HepG2 (cell line): Measurements from ENCODE around the gene ANKRD27. TPM values are rescaled to one million over a fixed set of nuclear protein-coding genes. Genes with fewer than 3 reads are reported as not detected.

Experiments used
- ADNP ChIP-seq: sonication (generic); formaldehyde crosslinking; IDR thresholded peaks from 2 replicates; pipeline ENCODE4 v1.4.0; 2020; ENCODE audit warnings: missing genetic modification reagents
- ARNT2 ChIP-seq: sonication (generic); formaldehyde crosslinking; IDR thresholded peaks from 2 replicates; pipeline ENCODE4 v1.8.0; 2022; ENCODE audit warnings: mild to moderate bottlenecking, low read depth, missing genetic modification reagents, moderate library complexity
- CBFB ChIP-seq: sonication (generic); formaldehyde crosslinking; IDR thresholded peaks from 2 replicates; pipeline ENCODE4 v1.4.0; 2020; ENCODE audit warnings: missing genetic modification reagents
- CBX2 ChIP-seq, 2 experiments: fragments of 200-600 bp in 1 of 2; sonication (generic); formaldehyde crosslinking in 1 of 2; IDR thresholded peaks; 2 replicates each; pipeline versions ENCODE4 v1.7.0 to v1.8.1; 2018 to 2022; ENCODE audit warnings: low read depth in 2 of 2, low read length in 1 of 2, mild to moderate bottlenecking in 1 of 2, missing genetic modification reagents in 1 of 2
- CREM ChIP-seq, 2 experiments: sonication (generic) in 1 of 2; formaldehyde crosslinking in 1 of 2; IDR thresholded peaks; 2 replicates each; pipeline versions ENCODE4 v1.4.0 to v1.6.1; 2016 to 2020; ENCODE audit warnings: antibody characterized with exemption in 1 of 2, mild to moderate bottlenecking in 1 of 2, missing genetic modification reagents in 1 of 2
- DR1 ChIP-seq: sonication (generic); formaldehyde crosslinking; IDR thresholded peaks from 2 replicates; pipeline ENCODE4 v1.8.0; 2021; ENCODE audit warnings: mild to moderate bottlenecking, missing genetic modification reagents, inconsistent platforms
- GZF1 ChIP-seq: sonication (generic); formaldehyde crosslinking; IDR thresholded peaks from 2 replicates; pipeline ENCODE4 v1.5.1; 2020; ENCODE audit warnings: mild to moderate bottlenecking, missing genetic modification reagents
- HDAC6 ChIP-seq: fragments of 200-600 bp; sonication (generic); IDR thresholded peaks from 2 replicates; pipeline ENCODE4 v1.7.0; 2017; ENCODE audit warnings: mild to moderate bottlenecking, antibody characterized with exemption, low read length, low read depth
- HMGXB4 ChIP-seq, 2 experiments: sonication (generic) in 1 of 2; formaldehyde crosslinking in 1 of 2; IDR thresholded peaks; 2 replicates each; pipeline versions ENCODE4 v1.4.0 to v1.6.1; 2018 to 2020; ENCODE audit warnings: missing genetic modification reagents in 2 of 2, borderline replicate concordance in 1 of 2, low read depth in 1 of 2, mild to moderate bottlenecking in 1 of 2, missing biosample characterization in 1 of 2
- KLF16 ChIP-seq, 2 experiments: sonication (generic) in 1 of 2; formaldehyde crosslinking in 1 of 2; IDR thresholded peaks; 2 replicates each; pipeline versions ENCODE4 v1.6.1 to v1.8.0; 2016 to 2023; ENCODE audit warnings: missing genetic modification reagents in 2 of 2, missing compliant biosample characterization in 1 of 2
- NFKB2 ChIP-seq: sonication (generic); formaldehyde crosslinking; IDR thresholded peaks from 2 replicates; pipeline ENCODE4 v1.4.0; 2020; ENCODE audit warnings: missing genetic modification reagents, borderline replicate concordance
- SKIL ChIP-seq: sonication (generic); formaldehyde crosslinking; IDR thresholded peaks from 2 replicates; pipeline ENCODE4 v1.8.0; 2022; ENCODE audit warnings: missing genetic modification reagents, mild to moderate bottlenecking, moderate library complexity, borderline replicate concordance
- SP1 ChIP-seq, 2 experiments: fragments of 450-650 bp in 1 of 2; sonication (generic) in 1 of 2; formaldehyde crosslinking in 1 of 2; IDR thresholded peaks; 2 replicates each; pipeline versions ENCODE4 v1.4.0 to v1.6.1; 2016 to 2020; ENCODE audit warnings: missing genetic modification reagents in 1 of 2
- TBL1XR1 ChIP-seq: fragments of 150-350 bp; IDR thresholded peaks from 2 replicates; pipeline ENCODE4 v1.6.1; 2014; ENCODE audit warnings: borderline replicate concordance, low read length; ENCODE audit not compliant: partially characterized antibody
- YEATS4 ChIP-seq: sonication (generic); formaldehyde crosslinking; IDR thresholded peaks from 2 replicates; pipeline ENCODE4 v1.4.0; 2020; ENCODE audit warnings: missing genetic modification reagents, borderline replicate concordance
- ZBTB44 ChIP-seq: sonication (generic); formaldehyde crosslinking; IDR thresholded peaks from 2 replicates; pipeline ENCODE4 v1.4.0; 2020; ENCODE audit warnings: missing genetic modification reagents
- ZNF274 ChIP-seq: sonication (generic); formaldehyde crosslinking; IDR thresholded peaks from 2 replicates; pipeline ENCODE4 v1.5.1; 2020; ENCODE audit warnings: mild to moderate bottlenecking, missing genetic modification reagents
- ZNF414 ChIP-seq: sonication (generic); formaldehyde crosslinking; IDR thresholded peaks from 2 replicates; pipeline ENCODE4 v1.5.0; 2020; ENCODE audit warnings: missing genetic modification reagents
- ZNF543 ChIP-seq: sonication (generic); formaldehyde crosslinking; IDR thresholded peaks from 2 replicates; pipeline ENCODE4 v1.4.0; 2020; ENCODE audit warnings: mild to moderate bottlenecking, missing genetic modification reagents
- polyA plus RNA-seq, 8 experiments: library from polyadenylated mRNA; depleted of rRNA in 3 of 8; stranded (reverse) in 7 of 8; unstranded in 1 of 8; fragments of >200 nt; fragmentation: Illumina TruSeq in 4 of 8; extraction: Trizol in 4 of 8; gene quantifications; 2 replicates each; pipeline versions ENCODE4 v1.2.1 to v1.2.3, GENCODE V29; 2011 to 2016; ENCODE audit warnings: low read depth in 4 of 8, missing spikeins in 1 of 8, mixed read lengths in 1 of 8; ENCODE audit not compliant: insufficient read depth in 1 of 8
- total RNA-seq, 5 experiments: library from RNA; depleted of rRNA; stranded (reverse); fragments of >200 nt; fragmentation: Illumina TruSeq; extraction: Trizol; gene quantifications; 2 replicates each; pipeline ENCODE4 v1.2.3, GENCODE V29; 2016; ENCODE audit warnings: low read depth in 1 of 5

Gene ANKRD27
- total and polyA plus RNA-seq, 2 of the 13 experiments (the other 11 are each of a cell fraction or from before 2014, with no cell fraction given): 22.2 to 23.7 TPM

- TF ChIP-seq ZNF274 (CRISPR knock-in tag) (no peak), ARNT2 (CRISPR knock-in tag) (peak; percentile 68), SKIL (no peak), SP1 (IDR thresholded peaks at IDR 0.05) (no peak), SP1 (CRISPR knock-in tag; IDR thresholded peaks at IDR 0.05) (peak; percentile 36; the same call in 1 of the 2 replicates), KLF16 (CRISPR knock-in tag; IDR thresholded peaks at IDR 0.05) (0 out of 4 replicates have a peak, but pooled peaks of 1 of the 2 experiments have one; percentile 26), ZNF414 (CRISPR knock-in tag) (peak; percentile 47; the same call in 1 of the 2 replicates), DR1 (CRISPR knock-in tag) (no peak), GZF1 (CRISPR knock-in tag) (no peak), TBL1XR1 (no peak), ADNP (CRISPR knock-in tag) (no peak), CBFB (CRISPR knock-in tag) (no peak), HDAC6 (no peak), CBX2 (IDR thresholded peaks at IDR 0.05; ENCODE audit: low read depth, low read length) (no peak), CBX2 (CRISPR knock-in tag; IDR thresholded peaks at IDR 0.05; ENCODE audit: low read depth) (no peak), ZBTB44 (CRISPR knock-in tag) (no peak), HMGXB4 (CRISPR knock-in tag; IDR thresholded peaks at IDR 0.05; ENCODE audit: borderline replicate concordance in 1 of 2, low read depth in 1 of 2) (0 out of 4 replicates have a peak, but pooled peaks of 1 of the 2 experiments have one; percentile 18), CREM (IDR thresholded peaks at IDR 0.05) (peak; percentile 38; the same call in 1 of the 2 replicates), CREM (CRISPR knock-in tag; IDR thresholded peaks at IDR 0.05) (no peak), NFKB2 (CRISPR knock-in tag) (0 out of 2 replicates have a peak, but pooled peaks have one; percentile 42), ZNF543 (CRISPR knock-in tag) (no peak; the same call in 1 of the 2 replicates), YEATS4 (peak; percentile 41; the same call in 1 of the 2 replicates)
These were observed 16.4 kb upstream of the ANKRD27 start, which contains the start of gene NUDT19 (continued) for GRCh38 chr19:32691291-32691951.
